SK-N-SH (cell line): Measurements from ENCODE around the gene RAB11B. TPM values are rescaled to one million over a fixed set of nuclear protein-coding genes. Genes with fewer than 3 reads are reported as not detected.

Experiments used
- CTCF ChIA-PET: fragments of 300-600, 350-600 bp; formaldehyde crosslinking; extraction: SDS; loops from one replicate; lab custom pipeline; 2021; lab: Yijun Ruan, JAX
- POLR2A ChIA-PET: fragments of 350-600 bp; sonication (Branson Sonifier 250); formaldehyde crosslinking; extraction: SDS; loops from one replicate; lab custom pipeline; 2020; ENCODE audit warnings: antibody characterized with exemption, inconsistent platforms; lab: Yijun Ruan, JAX
- DNase-seq: peaks from one replicate; pipeline ENCODE4 v3.0.0; 2012
- H2AFZ ChIP-seq: fragments of 200-600 bp; sonication (generic); 2 replicates; pipeline ENCODE4 v1.8.1; 2016; ENCODE audit warnings: antibody characterized with exemption, mild to moderate bottlenecking, low read depth
- H3F3A ChIP-seq: fragments of 200-600 bp; sonication (generic); replicated peaks from 2 replicates; pipeline ENCODE3; 2016; ENCODE audit warnings: antibody characterized with exemption, mild to moderate bottlenecking; ENCODE audit not compliant: insufficient read depth
- H3K27ac ChIP-seq, 2 experiments: fragments of 200-500 bp in 1 of 2; fragments of 200-600 bp in 1 of 2; sonication (Bioruptor generic) in 1 of 2; sonication (generic), shearing (Covaris generic) in 1 of 2; 2 replicates each; pipeline versions ENCODE4 v1.5.1 to v1.6.1; 2014 to 2016; ENCODE audit warnings: low read depth in 2 of 2, inconsistent platforms in 1 of 2, low read length in 1 of 2, mild to moderate bottlenecking in 1 of 2, mixed read lengths in 1 of 2
- H3K27me3 ChIP-seq: fragments of 200-600 bp; sonication (generic), shearing (Covaris generic); 2 replicates; pipeline ENCODE4 v1.6.1; 2016; ENCODE audit warnings: mixed run types; ENCODE audit not compliant: insufficient read depth
- H3K36me3 ChIP-seq, 2 experiments: fragments of 200-500 bp in 1 of 2; fragments of 200-600 bp in 1 of 2; sonication (Bioruptor generic) in 1 of 2; sonication (generic) in 1 of 2; replicated peaks in 1 of 2; 2 replicates each; pipeline versions ENCODE3 to v1.5.1; 2014 to 2016; ENCODE audit warnings: low read length in 1 of 2, mild to moderate bottlenecking in 1 of 2; ENCODE audit not compliant: insufficient read depth in 2 of 2, control insufficient read depth in 1 of 2
- H3K4me1 ChIP-seq, 2 experiments: fragments of 200-500 bp in 1 of 2; fragments of 200-600 bp in 1 of 2; sonication (Bioruptor generic) in 1 of 2; sonication (generic), shearing (Covaris generic) in 1 of 2; 2 replicates each; pipeline versions ENCODE4 v1.5.1 to v1.6.1; 2014 to 2016; ENCODE audit warnings: low read depth in 1 of 2, low read length in 1 of 2, mixed run types in 1 of 2; ENCODE audit not compliant: insufficient read depth in 2 of 2, control insufficient read depth in 1 of 2
- H3K4me2 ChIP-seq: fragments of 200-600 bp; sonication (generic), shearing (Covaris generic); 2 replicates; pipeline ENCODE4 v1.6.1; 2017; ENCODE audit warnings: mixed run types
- H3K4me3 ChIP-seq, 2 experiments: fragments of 200-500 bp in 1 of 2; fragments of 200-600 bp in 1 of 2; sonication (Bioruptor generic) in 1 of 2; sonication (generic), shearing (Covaris generic) in 1 of 2; 2 replicates each; pipeline versions ENCODE4 v1.5.1 to v1.8.1; 2014 to 2016; ENCODE audit warnings: low read depth in 2 of 2, inconsistent platforms in 1 of 2, low read length in 1 of 2, mild to moderate bottlenecking in 1 of 2, mixed read lengths in 1 of 2, moderate library complexity in 1 of 2
- H3K79me2 ChIP-seq: fragments of 200-600 bp; sonication (generic); 2 replicates; pipeline ENCODE4 v1.8.1; 2017; ENCODE audit warnings: mild to moderate bottlenecking; ENCODE audit not compliant: insufficient read depth
- H3K9ac ChIP-seq: fragments of 200-600 bp; sonication (generic); 2 replicates; pipeline ENCODE4 v1.6.1; 2017; ENCODE audit warnings: mixed run types
- H3K9me2 ChIP-seq: fragments of 200-600 bp; sonication (generic); 2 replicates; pipeline ENCODE4 v1.6.1; 2017; ENCODE audit warnings: mixed run types
- H3K9me3 ChIP-seq: fragments of 200-600 bp; sonication (generic); 2 replicates; pipeline ENCODE4 v1.6.1; 2017; ENCODE audit warnings: mixed run types, mild to moderate bottlenecking, moderate library complexity
- H4K20me1 ChIP-seq: fragments of 200-600 bp; sonication (generic); 2 replicates; pipeline ENCODE4 v1.6.1; 2017; ENCODE audit warnings: mild to moderate bottlenecking, mixed run types; ENCODE audit not compliant: insufficient read depth
- ELF1 ChIP-seq: IDR thresholded peaks from 2 replicates; pipeline ENCODE4 v1.4.0; 2012
- EP300 ChIP-seq, 2 experiments: IDR thresholded peaks; 2 replicates each; pipeline versions ENCODE4 v1.4.0 to v1.6.1; 2012; ENCODE audit warnings: borderline replicate concordance in 1 of 2, low read depth in 1 of 2, low read length in 1 of 2
- EZH2phosphoT487 ChIP-seq: fragments of 200-600 bp; sonication (generic); IDR thresholded peaks from 2 replicates; pipeline ENCODE4 v1.6.1; 2017; ENCODE audit warnings: low read depth, mixed run types, mild to moderate bottlenecking, antibody characterized with exemption, moderate library complexity, borderline replicate concordance
- FOSL2 ChIP-seq: IDR thresholded peaks from 2 replicates; pipeline ENCODE4 v1.4.0; 2012; ENCODE audit warnings: low read depth, mild to moderate bottlenecking, moderate library complexity, borderline replicate concordance
- FOXJ3 ChIP-seq: sonication (generic); formaldehyde crosslinking; IDR thresholded peaks from 2 replicates; pipeline ENCODE4 v1.5.1; 2020; ENCODE audit warnings: mild to moderate bottlenecking, missing genetic modification reagents
- GABPA ChIP-seq: IDR thresholded peaks from 2 replicates; pipeline ENCODE4 v1.4.0; 2012; ENCODE audit warnings: low read depth, mild to moderate bottlenecking
- JUND ChIP-seq: IDR thresholded peaks from 2 replicates; pipeline ENCODE4 v1.4.0; 2012
- MXI1 ChIP-seq: IDR thresholded peaks from 2 replicates; pipeline ENCODE4 v1.6.1; 2012; ENCODE audit warnings: mild to moderate bottlenecking, low read depth, low read length, improper control_type of control experiment
- POLR2AphosphoS5 ChIP-seq: IDR thresholded peaks from 2 replicates; pipeline ENCODE4 v1.6.1; 2012; ENCODE audit warnings: low read depth, low read length
- SIN3A ChIP-seq: IDR thresholded peaks from 2 replicates; pipeline ENCODE4 v1.6.1; 2012; ENCODE audit warnings: low read depth, mild to moderate bottlenecking, low read length, moderate library complexity, borderline replicate concordance
- SMC3 ChIP-seq: IDR thresholded peaks from 2 replicates; pipeline ENCODE4 v1.6.1; 2012; ENCODE audit warnings: low read depth, low read length, improper control_type of control experiment
- TAF1 ChIP-seq: IDR thresholded peaks from 2 replicates; pipeline ENCODE4 v1.6.1; 2012; ENCODE audit warnings: low read depth, mild to moderate bottlenecking, low read length, moderate library complexity, borderline replicate concordance
- TCF12 ChIP-seq: IDR thresholded peaks from 2 replicates; pipeline ENCODE4 v1.4.0; 2012
- WGBS: methylation state at CpG from one replicate; pipeline ENCODE4 v1.1.6; 2017; ENCODE audit warnings: low lambda C conversion rate; 5-methylcytosine and 5-hydroxymethylcytosine counted together
- polyA plus RNA-seq, 3 experiments: library from polyadenylated mRNA; depleted of rRNA; stranded (reverse); fragments of >200 nt; gene quantifications; 2 replicates each; pipeline ENCODE4 v1.2.3, GENCODE V29; 2012
- TF ChIP-seq, protein P1 (sequence below): fragments of 150-350 bp; IDR thresholded peaks from 2 replicates; pipeline ENCODE4 v1.6.1; 2016; ENCODE audit warnings: mild to moderate bottlenecking, low read depth, low read length
- TF ChIP-seq, protein P2 (sequence below): IDR thresholded peaks from 2 replicates; pipeline ENCODE4 v1.4.0; 2012; ENCODE audit warnings: low read depth, borderline replicate concordance
- TF ChIP-seq, protein P3 (sequence below): fragments of 150-350 bp; IDR thresholded peaks from 2 replicates; pipeline ENCODE4 v1.6.1; 2017; ENCODE audit warnings: antibody characterized with exemption, low read length, low read depth, borderline replicate concordance
- TF ChIP-seq, protein P4 (sequence below): IDR thresholded peaks from 2 replicates; pipeline ENCODE4; 2012

Gene RAB11B
- polyA plus RNA-seq, 1 of the 3 experiments (the other 2 are of a cell fraction): 127 TPM

DNA sequence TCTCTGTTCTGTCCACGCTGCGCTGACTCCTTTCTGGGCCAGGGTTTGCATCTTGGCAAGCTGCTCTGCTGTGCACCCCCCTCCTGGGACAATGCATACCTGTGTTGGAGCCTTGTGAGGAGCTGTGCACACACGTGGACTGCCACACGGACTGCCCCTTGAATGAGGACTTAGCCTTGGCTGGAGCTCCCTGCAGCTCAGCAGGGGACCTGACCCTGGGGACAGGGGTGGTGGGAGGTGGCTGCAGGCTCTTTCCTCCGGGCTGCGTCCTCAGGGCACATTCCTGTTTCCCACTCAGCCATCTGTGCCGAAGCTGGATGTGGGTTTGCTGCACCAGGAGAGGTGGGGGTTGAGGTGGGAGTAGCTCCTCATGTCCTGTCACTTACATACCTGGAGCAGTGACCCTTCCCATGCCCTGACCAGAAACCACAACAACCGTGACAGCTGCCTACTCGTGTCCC is 8.2 kb downstream of the RAB11B start:
- peak; percentile 14 for DNase-seq
- Histone ChIP-seq H2AFZ (no peak overlapping the region), H4K20me1 (peaks cover 54% of the 10 kb centered on the region), H3K4me1 (peaks cover 0 to 11% of the 10 kb centered on the region in 2 experiments; a peak in 2 of 4 replicates), H3K79me2 (peaks cover 63% of the 10 kb centered on the region), H3K4me3 (no peak overlapping the region), H3K36me3 (peaks cover 0 to 14% of the 10 kb centered on the region in 2 experiments), H3K27me3 (no peaks in the 10 kb centered on the region), H3K9me2 (no peaks in the 10 kb centered on the region), H3K27ac (no peak overlapping the region), H3K9ac (no peak overlapping the region)
- ChIA-PET CTCF (interaction anchor here (0.8 to 2.8 kb wide), 8 partner anchors 11 to 182 kb away, joined by 3 to 42 read pairs (median 4); no protein-coding TSS in a partner anchor), POLR2A (interaction anchor here (1.3 kb wide), 1 partner anchor 115 kb away, joined by 5 read pairs; the partner anchor contains the start of gene ZNF414)
- TF ChIP-seq POLR2AphosphoS5: no peak
- no peak for TF ChIP-seq SMC3
- TF ChIP-seq, protein P1, sequence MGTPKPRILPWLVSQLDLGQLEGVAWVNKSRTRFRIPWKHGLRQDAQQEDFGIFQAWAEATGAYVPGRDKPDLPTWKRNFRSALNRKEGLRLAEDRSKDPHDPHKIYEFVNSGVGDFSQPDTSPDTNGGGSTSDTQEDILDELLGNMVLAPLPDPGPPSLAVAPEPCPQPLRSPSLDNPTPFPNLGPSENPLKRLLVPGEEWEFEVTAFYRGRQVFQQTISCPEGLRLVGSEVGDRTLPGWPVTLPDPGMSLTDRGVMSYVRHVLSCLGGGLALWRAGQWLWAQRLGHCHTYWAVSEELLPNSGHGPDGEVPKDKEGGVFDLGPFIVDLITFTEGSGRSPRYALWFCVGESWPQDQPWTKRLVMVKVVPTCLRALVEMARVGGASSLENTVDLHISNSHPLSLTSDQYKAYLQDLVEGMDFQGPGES: no peak
- no peak for TF ChIP-seq FOSL2
- TF ChIP-seq JUND: no peak
- TF ChIP-seq MXI1: no peak
- TF ChIP-seq GABPA: no peak
- no peak for TF ChIP-seq ELF1
- TF ChIP-seq, protein P2, sequence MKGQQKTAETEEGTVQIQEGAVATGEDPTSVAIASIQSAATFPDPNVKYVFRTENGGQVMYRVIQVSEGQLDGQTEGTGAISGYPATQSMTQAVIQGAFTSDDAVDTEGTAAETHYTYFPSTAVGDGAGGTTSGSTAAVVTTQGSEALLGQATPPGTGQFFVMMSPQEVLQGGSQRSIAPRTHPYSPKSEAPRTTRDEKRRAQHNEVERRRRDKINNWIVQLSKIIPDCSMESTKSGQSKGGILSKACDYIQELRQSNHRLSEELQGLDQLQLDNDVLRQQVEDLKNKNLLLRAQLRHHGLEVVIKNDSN: no peak
- no peak for TF ChIP-seq FOXJ3 (CRISPR knock-in tag)
- no peak for TF ChIP-seq SIN3A
- TF ChIP-seq TAF1: no peak
- TF ChIP-seq TCF12: no peak
- TF ChIP-seq EP300 (IDR thresholded peaks at IDR 0.05; ENCODE audit: borderline replicate concordance in 1 of 2, low read depth in 1 of 2, low read length in 1 of 2): no peak
- TF ChIP-seq, protein P3, sequence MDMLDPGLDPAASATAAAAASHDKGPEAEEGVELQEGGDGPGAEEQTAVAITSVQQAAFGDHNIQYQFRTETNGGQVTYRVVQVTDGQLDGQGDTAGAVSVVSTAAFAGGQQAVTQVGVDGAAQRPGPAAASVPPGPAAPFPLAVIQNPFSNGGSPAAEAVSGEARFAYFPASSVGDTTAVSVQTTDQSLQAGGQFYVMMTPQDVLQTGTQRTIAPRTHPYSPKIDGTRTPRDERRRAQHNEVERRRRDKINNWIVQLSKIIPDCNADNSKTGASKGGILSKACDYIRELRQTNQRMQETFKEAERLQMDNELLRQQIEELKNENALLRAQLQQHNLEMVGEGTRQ: no peak
- TF ChIP-seq, protein P4, sequence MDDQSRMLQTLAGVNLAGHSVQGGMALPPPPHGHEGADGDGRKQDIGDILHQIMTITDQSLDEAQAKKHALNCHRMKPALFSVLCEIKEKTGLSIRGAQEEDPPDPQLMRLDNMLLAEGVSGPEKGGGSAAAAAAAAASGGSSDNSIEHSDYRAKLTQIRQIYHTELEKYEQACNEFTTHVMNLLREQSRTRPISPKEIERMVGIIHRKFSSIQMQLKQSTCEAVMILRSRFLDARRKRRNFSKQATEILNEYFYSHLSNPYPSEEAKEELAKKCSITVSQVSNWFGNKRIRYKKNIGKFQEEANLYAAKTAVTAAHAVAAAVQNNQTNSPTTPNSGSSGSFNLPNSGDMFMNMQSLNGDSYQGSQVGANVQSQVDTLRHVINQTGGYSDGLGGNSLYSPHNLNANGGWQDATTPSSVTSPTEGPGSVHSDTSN: no peak
- no peak for TF ChIP-seq EZH2phosphoT487
- TF ChIP-seq, all 33 proteins: peak for 0
- WGBS: 81% methylated on average over 8 of the region's 9 CpGs
- H3K4me2 ChIP-seq: no peak overlapping the region
- no peaks in the 10 kb centered on the region for H3F3A ChIP-seq
- no peaks in the 10 kb centered on the region for H3K9me3 ChIP-seq
